CD1c-positive myeloid dendritic cell (primary cell): ENCODE results near the gene ENTR1.
A peak's percentile ranks its signal among the peaks of the same experiment; 100 is the strongest.

Experiments
- DNase-seq: peaks from one replicate; pipeline ENCODE4 v3.0.0-alpha.2; 2016; ENCODE audit errors: extremely low spot score

Gene ENTR1

GRCh38 chr9:136377341-136378169 is 32.9 kb downstream of the ENTR1 start:
- peak; percentile 69 for DNase-seq

- no peak for DNase-seq
These were observed 34.0 kb downstream of the ENTR1 start for GRCh38 chr9:136376457-136376856.

GRCh38 chr9:136375096-136375495 is 35.3 kb downstream of the ENTR1 start:
- DNase-seq = no peak

GRCh38 chr9:136374183-136374575 is 36.2 kb downstream of the ENTR1 start:
- DNase-seq = no peak

- peak; percentile 91 for DNase-seq
These were observed 36.9 kb downstream of the ENTR1 start, which contains the start of gene CARD9 for GRCh38 chr9:136373300-136374182. Gene CARD9 (minus strand): TSS chr9:136373669. CDS start chr9:136372078, 1,591 bp downstream.

GRCh38 chr9:136372561-136373299 is 37.7 kb downstream of the ENTR1 start:
- DNase-seq = peak; percentile 87

- DNase-seq = no peak
These were observed 38.4 kb downstream of the ENTR1 start for GRCh38 chr9:136372006-136372405.

- no peak for DNase-seq
These were observed 38.9 kb downstream of the ENTR1 start for GRCh38 chr9:136371533-136371880.

- no peak for DNase-seq
These were observed 39.5 kb downstream of the ENTR1 start for GRCh38 chr9:136370687-136371532.

GRCh38 chr9:136370037-136370436 is 40.4 kb downstream of the ENTR1 start:
- no peak for DNase-seq

GRCh38 chr9:136368190-136368589 is 42.2 kb downstream of the ENTR1 start:
- DNase-seq = no peak

GRCh38 chr9:136367296-136368145 is 42.9 kb downstream of the ENTR1 start:
- DNase-seq = no peak

GRCh38 chr9:136366826-136367225 is 43.6 kb downstream of the ENTR1 start:
- no peak for DNase-seq

GRCh38 chr9:136365775-136366222 is 44.6 kb downstream of the ENTR1 start:
- peak; percentile 60 for DNase-seq

- DNase-seq = peak; percentile 7
These were observed 45.3 kb downstream of the ENTR1 start for GRCh38 chr9:136364942-136365774.

- no peak for DNase-seq
These were observed 46.3 kb downstream of the ENTR1 start for GRCh38 chr9:136363949-136364748.

GRCh38 chr9:136363106-136363948 is 47.1 kb downstream of the ENTR1 start, which contains the start of gene DNLZ:
Gene DNLZ (minus strand): TSS chr9:136363744. CDS start chr9:136363714, 30 bp downstream.
- peak; percentile 96 for DNase-seq
